ENCODE data around the gene PLXDC1. TPM values are rescaled to one million over a fixed set of nuclear protein-coding genes. Genes with fewer than 3 reads are reported as not detected.
A peak's percentile ranks its signal among the peaks of the same experiment; 100 is the strongest.

Gene PLXDC1
- total RNA-seq, 1 donor from 2014 or later: 2.5 TPM

GRCh38 chr17:39018267-39019134, 132.9 kb downstream of the PLXDC1 start:
- peaks cover 3% of the 10 kb centered on the region for H3K4me1 Mint-ChIP-seq
- H3F3A ChIP-seq (ENCODE audit: low read depth): no peaks in the 10 kb centered on the region
- no peaks in the 10 kb centered on the region for H3K9me3 Mint-ChIP-seq
- H3K36me3 Mint-ChIP-seq: no peaks in the 10 kb centered on the region
- no peaks in the 10 kb centered on the region for H3K27me3 Mint-ChIP-seq (ENCODE audit: insufficient read depth, low read depth)
- no peak overlapping the region for H3K4me3 Mint-ChIP-seq
- no peak overlapping the region for H3K27ac Mint-ChIP-seq
- H3K9ac ChIP-seq: no peak overlapping the region
- TF ChIP-seq EZH2phosphoT487 (IDR thresholded peaks at IDR 0.05) (no peak), CTCF (IDR thresholded peaks at IDR 0.05) (no peak), EZH2 (IDR thresholded peaks at IDR 0.05) (no peak)
- no peaks in the 10 kb centered on the region for H3K9me3 ChIP-seq (ENCODE audit: low read depth)
- peaks cover 10% of the 10 kb centered on the region for H3K4me1 ChIP-seq
- peak overlapping the region; percentile 66 for H2AFZ ChIP-seq (replicated peaks)
- H3K79me2 ChIP-seq (ENCODE audit: low read depth): no peaks in the 10 kb centered on the region
- H3K4me3 ChIP-seq: no peak overlapping the region
- H4K20me1 ChIP-seq (ENCODE audit: low read depth): no peaks in the 10 kb centered on the region
- peak overlapping the region; percentile 8 for H3K4me2 ChIP-seq
- H3K27ac ChIP-seq: no peak overlapping the region
- DNase-seq (ENCODE audit: low spot score): no peak
- no peaks in the 10 kb centered on the region for H3K36me3 ChIP-seq
- H3K27me3 ChIP-seq: no peaks in the 10 kb centered on the region

- H3K9ac ChIP-seq: no peak overlapping the region
- no peaks in the 10 kb centered on the region for H3K36me3 ChIP-seq
- Mint-ChIP-seq H3K27ac (no peak overlapping the region), H3K4me3 (no peak overlapping the region), H3K9me3 (peaks cover 2% of the 10 kb centered on the region), H3K36me3 (no peaks in the 10 kb centered on the region), H3K4me1 (peaks cover 8% of the 10 kb centered on the region), H3K27me3 (ENCODE audit: insufficient read depth, low read depth) (no peaks in the 10 kb centered on the region)
- no peak for DNase-seq (ENCODE audit: low spot score)
- no peak overlapping the region for H3K27ac ChIP-seq
- TF ChIP-seq EZH2phosphoT487 (IDR thresholded peaks at IDR 0.05) (no peak), CTCF (IDR thresholded peaks at IDR 0.05) (no peak), EZH2 (IDR thresholded peaks at IDR 0.05) (no peak)
- H3K27me3 ChIP-seq: no peaks in the 10 kb centered on the region
- H3F3A ChIP-seq (ENCODE audit: low read depth): peaks cover 7% of the 10 kb centered on the region
- H2AFZ ChIP-seq (replicated peaks): no peak overlapping the region
- H3K79me2 ChIP-seq (ENCODE audit: low read depth): no peaks in the 10 kb centered on the region
- H3K9me3 ChIP-seq (ENCODE audit: low read depth): no peaks in the 10 kb centered on the region
- no peaks in the 10 kb centered on the region for H4K20me1 ChIP-seq (ENCODE audit: low read depth)
- H3K4me3 ChIP-seq: no peak overlapping the region
- H3K4me2 ChIP-seq: no peak overlapping the region
- peaks cover 17% of the 10 kb centered on the region for H3K4me1 ChIP-seq
Observed at GRCh38 chr17:39016193-39017153, 135.0 kb downstream of the PLXDC1 start.

GRCh38 chr17:39015546-39015935, 135.9 kb downstream of the PLXDC1 start:
- H2AFZ ChIP-seq (replicated peaks): no peak overlapping the region
- H3K27me3 ChIP-seq: no peaks in the 10 kb centered on the region
- H3K79me2 ChIP-seq (ENCODE audit: low read depth): no peaks in the 10 kb centered on the region
- no peaks in the 10 kb centered on the region for H3K9me3 ChIP-seq (ENCODE audit: low read depth)
- no peak overlapping the region for H3K4me3 Mint-ChIP-seq
- H3K27ac Mint-ChIP-seq: no peak overlapping the region
- DNase-seq (ENCODE audit: low spot score): no peak
- H3K9me3 Mint-ChIP-seq: peaks cover 2% of the 10 kb centered on the region
- H3K36me3 Mint-ChIP-seq: no peaks in the 10 kb centered on the region
- no peaks in the 10 kb centered on the region for H3K27me3 Mint-ChIP-seq (ENCODE audit: insufficient read depth, low read depth)
- peaks cover 9% of the 10 kb centered on the region for H3K4me1 Mint-ChIP-seq
- H3K4me1 ChIP-seq: peaks cover 19% of the 10 kb centered on the region
- no peaks in the 10 kb centered on the region for H4K20me1 ChIP-seq (ENCODE audit: low read depth)
- H3F3A ChIP-seq (ENCODE audit: low read depth): peaks cover 13% of the 10 kb centered on the region
- H3K27ac ChIP-seq: no peak overlapping the region
- H3K4me2 ChIP-seq: no peak overlapping the region
- no peak for TF ChIP-seq CTCF (IDR thresholded peaks at IDR 0.05)
- no peak for TF ChIP-seq EZH2phosphoT487 (IDR thresholded peaks at IDR 0.05)
- no peak for TF ChIP-seq EZH2 (IDR thresholded peaks at IDR 0.05)
- no peak overlapping the region for H3K9ac ChIP-seq
- H3K4me3 ChIP-seq: no peak overlapping the region
- H3K36me3 ChIP-seq: no peaks in the 10 kb centered on the region

Measured in neural progenitor cell (in vitro differentiated cells).